ENCODE results near the gene MEF2B. TPM values are rescaled to one million over a fixed set of nuclear protein-coding genes. Genes with fewer than 3 reads are reported as not detected.
A peak's percentile ranks its signal among the peaks of the same experiment; 100 is the strongest.

MEF2B gene
- total and polyA plus RNA-seq, 10 of the 15 experiments (the other 5 are each of a cell fraction or from before 2014, with no cell fraction given): 0.09 to 33.0 (median 8.9) TPM

DNA sequence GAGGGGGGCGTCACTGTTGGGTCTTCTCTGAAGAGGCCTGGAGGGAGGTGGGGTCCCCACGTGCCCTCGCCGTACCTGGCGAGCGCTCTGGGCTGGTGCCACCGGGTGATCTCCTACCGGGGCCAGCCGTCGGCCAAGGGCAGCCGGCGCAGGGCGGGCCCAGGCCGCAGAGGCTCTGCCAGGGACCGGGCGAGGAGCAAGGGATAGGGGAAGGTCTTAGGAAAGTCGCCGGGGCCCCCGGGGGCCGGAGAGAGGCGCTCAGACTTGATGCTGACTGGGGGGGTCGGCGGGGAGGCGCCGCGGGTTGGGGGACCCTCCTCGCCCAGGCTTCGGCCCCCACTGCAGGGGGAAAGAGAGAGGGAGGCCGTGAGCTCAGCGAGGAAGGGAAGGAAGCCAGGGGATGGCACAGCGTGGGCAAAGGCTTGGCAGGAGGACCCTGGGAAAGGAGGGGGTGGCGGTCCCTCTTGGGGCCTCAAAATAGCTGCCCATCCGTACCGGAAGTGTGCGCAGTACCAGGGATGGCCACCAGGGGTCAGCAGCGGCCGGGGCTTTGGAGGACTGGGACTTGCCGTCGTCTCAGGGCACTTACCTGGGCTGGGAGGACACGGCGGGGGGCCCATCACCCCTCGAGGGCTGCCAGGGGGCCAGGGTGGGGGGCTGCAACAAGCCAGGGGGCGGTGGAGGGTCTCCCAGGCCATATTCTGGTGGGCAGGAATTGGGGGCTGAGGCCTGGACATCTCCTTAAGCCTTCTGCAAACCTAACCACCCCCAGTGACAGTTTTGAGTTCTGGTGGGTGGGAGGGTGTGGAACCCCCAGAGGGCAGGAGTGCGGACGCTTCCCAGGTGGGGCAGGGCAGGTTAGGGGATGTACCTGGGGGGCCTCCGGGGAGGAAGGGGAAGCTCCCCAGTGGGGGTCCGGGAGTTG, 24.1 kb downstream of the MEF2B start (continued):
- TF ChIP-seq ZNF274 (IDR thresholded peaks at IDR 0.05; ENCODE audit: insufficient read depth, insufficient read length): no peak
- TF ChIP-seq, protein P1, sequence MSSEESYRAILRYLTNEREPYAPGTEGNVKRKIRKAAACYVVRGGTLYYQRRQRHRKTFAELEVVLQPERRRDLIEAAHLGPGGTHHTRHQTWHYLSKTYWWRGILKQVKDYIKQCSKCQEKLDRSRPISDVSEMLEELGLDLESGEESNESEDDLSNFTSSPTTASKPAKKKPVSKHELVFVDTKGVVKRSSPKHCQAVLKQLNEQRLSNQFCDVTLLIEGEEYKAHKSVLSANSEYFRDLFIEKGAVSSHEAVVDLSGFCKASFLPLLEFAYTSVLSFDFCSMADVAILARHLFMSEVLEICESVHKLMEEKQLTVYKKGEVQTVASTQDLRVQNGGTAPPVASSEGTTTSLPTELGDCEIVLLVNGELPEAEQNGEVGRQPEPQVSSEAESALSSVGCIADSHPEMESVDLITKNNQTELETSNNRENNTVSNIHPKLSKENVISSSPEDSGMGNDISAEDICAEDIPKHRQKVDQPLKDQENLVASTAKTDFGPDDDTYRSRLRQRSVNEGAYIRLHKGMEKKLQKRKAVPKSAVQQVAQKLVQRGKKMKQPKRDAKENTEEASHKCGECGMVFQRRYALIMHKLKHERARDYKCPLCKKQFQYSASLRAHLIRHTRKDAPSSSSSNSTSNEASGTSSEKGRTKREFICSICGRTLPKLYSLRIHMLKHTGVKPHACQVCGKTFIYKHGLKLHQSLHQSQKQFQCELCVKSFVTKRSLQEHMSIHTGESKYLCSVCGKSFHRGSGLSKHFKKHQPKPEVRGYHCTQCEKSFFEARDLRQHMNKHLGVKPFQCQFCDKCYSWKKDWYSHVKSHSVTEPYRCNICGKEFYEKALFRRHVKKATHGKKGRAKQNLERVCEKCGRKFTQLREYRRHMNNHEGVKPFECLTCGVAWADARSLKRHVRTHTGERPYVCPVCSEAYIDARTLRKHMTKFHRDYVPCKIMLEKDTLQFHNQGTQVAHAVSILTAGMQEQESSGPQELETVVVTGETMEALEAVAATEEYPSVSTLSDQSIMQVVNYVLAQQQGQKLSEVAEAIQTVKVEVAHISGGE (CRISPR knock-in tag; IDR thresholded peaks at IDR 0.05): no peak
- TF ChIP-seq, protein P2, sequence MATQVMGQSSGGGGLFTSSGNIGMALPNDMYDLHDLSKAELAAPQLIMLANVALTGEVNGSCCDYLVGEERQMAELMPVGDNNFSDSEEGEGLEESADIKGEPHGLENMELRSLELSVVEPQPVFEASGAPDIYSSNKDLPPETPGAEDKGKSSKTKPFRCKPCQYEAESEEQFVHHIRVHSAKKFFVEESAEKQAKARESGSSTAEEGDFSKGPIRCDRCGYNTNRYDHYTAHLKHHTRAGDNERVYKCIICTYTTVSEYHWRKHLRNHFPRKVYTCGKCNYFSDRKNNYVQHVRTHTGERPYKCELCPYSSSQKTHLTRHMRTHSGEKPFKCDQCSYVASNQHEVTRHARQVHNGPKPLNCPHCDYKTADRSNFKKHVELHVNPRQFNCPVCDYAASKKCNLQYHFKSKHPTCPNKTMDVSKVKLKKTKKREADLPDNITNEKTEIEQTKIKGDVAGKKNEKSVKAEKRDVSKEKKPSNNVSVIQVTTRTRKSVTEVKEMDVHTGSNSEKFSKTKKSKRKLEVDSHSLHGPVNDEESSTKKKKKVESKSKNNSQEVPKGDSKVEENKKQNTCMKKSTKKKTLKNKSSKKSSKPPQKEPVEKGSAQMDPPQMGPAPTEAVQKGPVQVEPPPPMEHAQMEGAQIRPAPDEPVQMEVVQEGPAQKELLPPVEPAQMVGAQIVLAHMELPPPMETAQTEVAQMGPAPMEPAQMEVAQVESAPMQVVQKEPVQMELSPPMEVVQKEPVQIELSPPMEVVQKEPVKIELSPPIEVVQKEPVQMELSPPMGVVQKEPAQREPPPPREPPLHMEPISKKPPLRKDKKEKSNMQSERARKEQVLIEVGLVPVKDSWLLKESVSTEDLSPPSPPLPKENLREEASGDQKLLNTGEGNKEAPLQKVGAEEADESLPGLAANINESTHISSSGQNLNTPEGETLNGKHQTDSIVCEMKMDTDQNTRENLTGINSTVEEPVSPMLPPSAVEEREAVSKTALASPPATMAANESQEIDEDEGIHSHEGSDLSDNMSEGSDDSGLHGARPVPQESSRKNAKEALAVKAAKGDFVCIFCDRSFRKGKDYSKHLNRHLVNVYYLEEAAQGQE (IDR thresholded peaks at IDR 0.05; ENCODE audit: low read depth, low read length): no peak
- TF ChIP-seq, protein P3, sequence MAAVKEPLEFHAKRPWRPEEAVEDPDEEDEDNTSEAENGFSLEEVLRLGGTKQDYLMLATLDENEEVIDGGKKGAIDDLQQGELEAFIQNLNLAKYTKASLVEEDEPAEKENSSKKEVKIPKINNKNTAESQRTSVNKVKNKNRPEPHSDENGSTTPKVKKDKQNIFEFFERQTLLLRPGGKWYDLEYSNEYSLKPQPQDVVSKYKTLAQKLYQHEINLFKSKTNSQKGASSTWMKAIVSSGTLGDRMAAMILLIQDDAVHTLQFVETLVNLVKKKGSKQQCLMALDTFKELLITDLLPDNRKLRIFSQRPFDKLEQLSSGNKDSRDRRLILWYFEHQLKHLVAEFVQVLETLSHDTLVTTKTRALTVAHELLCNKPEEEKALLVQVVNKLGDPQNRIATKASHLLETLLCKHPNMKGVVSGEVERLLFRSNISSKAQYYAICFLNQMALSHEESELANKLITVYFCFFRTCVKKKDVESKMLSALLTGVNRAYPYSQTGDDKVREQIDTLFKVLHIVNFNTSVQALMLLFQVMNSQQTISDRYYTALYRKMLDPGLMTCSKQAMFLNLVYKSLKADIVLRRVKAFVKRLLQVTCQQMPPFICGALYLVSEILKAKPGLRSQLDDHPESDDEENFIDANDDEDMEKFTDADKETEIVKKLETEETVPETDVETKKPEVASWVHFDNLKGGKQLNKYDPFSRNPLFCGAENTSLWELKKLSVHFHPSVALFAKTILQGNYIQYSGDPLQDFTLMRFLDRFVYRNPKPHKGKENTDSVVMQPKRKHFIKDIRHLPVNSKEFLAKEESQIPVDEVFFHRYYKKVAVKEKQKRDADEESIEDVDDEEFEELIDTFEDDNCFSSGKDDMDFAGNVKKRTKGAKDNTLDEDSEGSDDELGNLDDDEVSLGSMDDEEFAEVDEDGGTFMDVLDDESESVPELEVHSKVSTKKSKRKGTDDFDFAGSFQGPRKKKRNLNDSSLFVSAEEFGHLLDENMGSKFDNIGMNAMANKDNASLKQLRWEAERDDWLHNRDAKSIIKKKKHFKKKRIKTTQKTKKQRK (IDR thresholded peaks at IDR 0.05; ENCODE audit: low read depth, low read length): no peak
- TF ChIP-seq GABPA (IDR thresholded peaks at IDR 0.05; ENCODE audit: low read depth): no peak
- TF ChIP-seq, protein P4, sequence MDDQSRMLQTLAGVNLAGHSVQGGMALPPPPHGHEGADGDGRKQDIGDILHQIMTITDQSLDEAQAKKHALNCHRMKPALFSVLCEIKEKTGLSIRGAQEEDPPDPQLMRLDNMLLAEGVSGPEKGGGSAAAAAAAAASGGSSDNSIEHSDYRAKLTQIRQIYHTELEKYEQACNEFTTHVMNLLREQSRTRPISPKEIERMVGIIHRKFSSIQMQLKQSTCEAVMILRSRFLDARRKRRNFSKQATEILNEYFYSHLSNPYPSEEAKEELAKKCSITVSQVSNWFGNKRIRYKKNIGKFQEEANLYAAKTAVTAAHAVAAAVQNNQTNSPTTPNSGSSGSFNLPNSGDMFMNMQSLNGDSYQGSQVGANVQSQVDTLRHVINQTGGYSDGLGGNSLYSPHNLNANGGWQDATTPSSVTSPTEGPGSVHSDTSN (IDR thresholded peaks at IDR 0.05; ENCODE audit: insufficient replicate concordance, low read depth, low read length): no peak
- TF ChIP-seq YY1 (IDR thresholded peaks at IDR 0.05; ENCODE audit: low read depth, low read length): peak; percentile 78
- TF ChIP-seq, protein P5, sequence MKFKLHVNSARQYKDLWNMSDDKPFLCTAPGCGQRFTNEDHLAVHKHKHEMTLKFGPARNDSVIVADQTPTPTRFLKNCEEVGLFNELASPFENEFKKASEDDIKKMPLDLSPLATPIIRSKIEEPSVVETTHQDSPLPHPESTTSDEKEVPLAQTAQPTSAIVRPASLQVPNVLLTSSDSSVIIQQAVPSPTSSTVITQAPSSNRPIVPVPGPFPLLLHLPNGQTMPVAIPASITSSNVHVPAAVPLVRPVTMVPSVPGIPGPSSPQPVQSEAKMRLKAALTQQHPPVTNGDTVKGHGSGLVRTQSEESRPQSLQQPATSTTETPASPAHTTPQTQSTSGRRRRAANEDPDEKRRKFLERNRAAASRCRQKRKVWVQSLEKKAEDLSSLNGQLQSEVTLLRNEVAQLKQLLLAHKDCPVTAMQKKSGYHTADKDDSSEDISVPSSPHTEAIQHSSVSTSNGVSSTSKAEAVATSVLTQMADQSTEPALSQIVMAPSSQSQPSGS (IDR thresholded peaks at IDR 0.05; ENCODE audit: low read length): no peak
- no peak for TF ChIP-seq TBL1XR1 (IDR thresholded peaks at IDR 0.05; ENCODE audit: low read depth, low read length)
- no peak for TF ChIP-seq TCF3 (IDR thresholded peaks at IDR 0.05; ENCODE audit: borderline replicate concordance, insufficient read depth, low read depth, low read length)
- TF ChIP-seq HDAC2 (IDR thresholded peaks at IDR 0.05): no peak
- TF ChIP-seq POLR2AphosphoS2 (IDR thresholded peaks at IDR 0.05; ENCODE audit: low read depth, low read length): no peak
- no peak for TF ChIP-seq YBX1 (IDR thresholded peaks at IDR 0.05)
- no peak for TF ChIP-seq RCOR1 (conservative IDR thresholded peaks at IDR 0.05; ENCODE audit: low read depth, low read length)
- TF ChIP-seq STAT1 (conservative IDR thresholded peaks at IDR 0.05): no peak
- TF ChIP-seq SUZ12 (IDR thresholded peaks at IDR 0.05; ENCODE audit: unreplicated experiment): no peak
